Kidney epithelial cell (primary cell): ENCODE results near the gene CNFN. TPM values are rescaled to one million over a fixed set of nuclear protein-coding genes. Genes with fewer than 3 reads are reported as not detected.

Source experiments
- DNase-seq: peaks from one replicate; pipeline ENCODE4 v3.0.0-alpha.2; 2010; ENCODE audit warnings: low read depth
- H3K27me3 ChIP-seq: 2 replicates; pipeline ENCODE4 v1.6.0; 2011; ENCODE audit warnings: low read length; ENCODE audit not compliant: control insufficient read depth, insufficient read depth
- H3K36me3 ChIP-seq: 2 replicates; pipeline ENCODE4 v1.5.1; 2011; ENCODE audit warnings: low read length; ENCODE audit not compliant: control insufficient read depth, insufficient read depth
- H3K4me3 ChIP-seq: 2 replicates; pipeline ENCODE4 v1.5.1; 2011; ENCODE audit warnings: low read depth, mild to moderate bottlenecking, control low read depth, low read length
- CTCF ChIP-seq: IDR thresholded peaks from 2 replicates; pipeline ENCODE4 v1.5.1; 2011; ENCODE audit warnings: mild to moderate bottlenecking, moderate library complexity, low read length, control low read depth, inconsistent platforms; ENCODE audit not compliant: insufficient read depth, poor library complexity, severe bottlenecking
- total RNA-seq: library from RNA; depleted of rRNA; stranded (reverse); fragments of >200 nt; gene quantifications from 2 replicates; pipeline ENCODE4 v1.2.3, GENCODE V29; 2015

CNFN gene
- total RNA-seq, 1 donor from 2014 or later: not detected

- TF ChIP-seq CTCF: no peak
- Histone ChIP-seq H3K27me3 (peaks cover 15% of the 10 kb centered on the region), H3K36me3 (no peaks in the 10 kb centered on the region), H3K4me3 (peak overlapping the region; percentile 45)
- peak; percentile 75 for DNase-seq
These were observed 33.6 kb upstream of the CNFN start for GRCh38 chr19:42423462-42424344.

GRCh38 chr19:42422901-42423461 is 32.9 kb upstream of the CNFN start:
- peak overlapping the region; percentile 45 for H3K4me3 ChIP-seq
- DNase-seq: no peak

GRCh38 chr19:42422092-42422900 is 32.2 kb upstream of the CNFN start:
- H3K27me3 ChIP-seq: peaks cover 15% of the 10 kb centered on the region
- no peak for DNase-seq
- TF ChIP-seq CTCF: no peak
- no peaks in the 10 kb centered on the region for H3K36me3 ChIP-seq
- peak overlapping the region; percentile 45 for H3K4me3 ChIP-seq

More at GRCh38 chr19:42422901-42423461, 32.9 kb upstream of the CNFN start:
- H3K27me3 ChIP-seq: peaks cover 15% of the 10 kb centered on the region
- no peak for TF ChIP-seq CTCF
- H3K36me3 ChIP-seq: no peaks in the 10 kb centered on the region

GRCh38 chr19:42421591-42422031 is 31.5 kb upstream of the CNFN start:
- H3K36me3 ChIP-seq: no peaks in the 10 kb centered on the region
- no peak for DNase-seq
- no peak overlapping the region for H3K4me3 ChIP-seq
- no peak for TF ChIP-seq CTCF
- H3K27me3 ChIP-seq: peaks cover 15% of the 10 kb centered on the region

GRCh38 chr19:42421101-42421500 is 31.0 kb upstream of the CNFN start:
- Histone ChIP-seq H3K27me3 (peaks cover 15% of the 10 kb centered on the region), H3K36me3 (no peaks in the 10 kb centered on the region), H3K4me3 (no peak overlapping the region)
- DNase-seq: no peak
- TF ChIP-seq CTCF: no peak
